C4-2B (cell line): ENCODE results near the gene SPNS2.

Source experiments
- CTCF ChIP-seq: fragments of 450-650 bp; conservative IDR thresholded peaks from 2 replicates; pipeline ENCODE4 v1.5.1; 2017; ENCODE audit warnings: mild to moderate bottlenecking
- ZFX ChIP-seq: fragments of 450-650 bp; IDR thresholded peaks from 2 replicates; pipeline ENCODE4 v1.6.1; 2017

DNA sequence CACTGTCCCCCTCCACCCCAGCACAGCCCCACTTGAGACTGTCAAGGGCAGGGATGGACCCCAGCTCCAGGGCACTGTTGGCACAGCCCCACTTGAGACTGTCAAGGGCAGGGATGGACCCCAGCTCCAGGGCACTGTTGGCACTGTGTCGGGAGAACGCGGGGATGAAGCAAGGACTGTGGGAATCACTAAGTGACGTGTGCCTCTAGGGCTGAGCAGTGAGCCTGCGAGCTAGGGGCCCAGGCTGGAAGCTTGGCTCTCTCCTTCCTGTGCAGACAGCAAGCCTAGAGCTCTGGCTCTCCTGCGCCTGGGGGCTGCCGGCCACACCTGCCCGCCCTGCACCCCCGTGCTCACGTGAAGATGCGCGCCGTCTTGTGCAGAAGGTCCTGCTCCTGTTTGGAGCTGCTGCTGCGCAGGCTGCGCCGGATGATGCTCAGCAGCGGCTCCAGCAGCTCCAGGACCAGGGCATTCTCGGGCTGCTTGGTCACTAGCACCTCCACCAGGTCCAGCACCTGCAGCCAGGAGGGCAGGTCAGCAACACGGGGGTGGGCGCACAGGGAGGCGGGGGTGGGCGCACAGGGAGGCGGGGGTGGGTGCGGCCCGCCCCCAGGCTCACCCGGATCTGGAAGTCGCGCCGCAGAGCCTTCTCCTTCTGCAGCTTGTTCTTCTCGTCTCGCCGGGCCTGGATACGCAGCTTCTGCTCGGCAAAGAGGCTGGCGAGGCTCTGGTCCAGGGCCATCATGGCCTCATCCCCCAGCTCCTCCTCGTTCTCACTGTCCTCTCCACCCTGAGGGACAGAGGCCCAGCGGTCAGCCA, 45.7 kb downstream of the SPNS2 start:
- TF ChIP-seq CTCF (no peak), ZFX (no peak)
